ENCODE data around the gene HIPK1. TPM values are rescaled to one million over a fixed set of nuclear protein-coding genes. Genes with fewer than 3 reads are reported as not detected.
A peak's percentile ranks its signal among the peaks of the same experiment; 100 is the strongest.
"Not testable (repeated sequence)": the region's sequence is repeated elsewhere in the genome, so short reads cannot be mapped to it uniquely, and the experiment has no call there.

HIPK1 gene
- total RNA-seq, 1 experiment from 2014 or later: 48.2 TPM

GRCh38 chr1:113947388-113948107 is 18.4 kb downstream of the HIPK1 start:
- POLR2A ChIA-PET: interaction anchor here (0.7 kb wide), 1 partner anchor 179 kb away, joined by 3 read pairs; no protein-coding TSS in a partner anchor
- peaks cover 19% of the 10 kb centered on the region for H3K36me3 Mint-ChIP-seq (ENCODE audit: insufficient read depth, unreplicated experiment)
- Histone ChIP-seq H3K36me3 (ENCODE audit: control insufficient read depth, insufficient read depth, low read length) (no peaks in the 10 kb centered on the region), H3K27me3 (replicated peaks; ENCODE audit: control insufficient read depth, insufficient read depth, low read length) (no peaks in the 10 kb centered on the region), H3K4me3 (ENCODE audit: low read depth, low read length) (no peak overlapping the region), H3K9me3 (no peaks in the 10 kb centered on the region), H3K4me1 (peaks cover 30% of the 10 kb centered on the region)
- H3K4me1 Mint-ChIP-seq (ENCODE audit: low read depth, unreplicated experiment): peaks cover 17% of the 10 kb centered on the region
- TF ChIP-seq CTCF (IDR thresholded peaks at IDR 0.05; ENCODE audit: insufficient read depth in 1 of 2, low read depth in 1 of 2, low read length in 1 of 2, severe bottlenecking in 1 of 2, unreplicated experiment in 1 of 2): no peak
- no peaks in the 10 kb centered on the region for H3K27me3 Mint-ChIP-seq (ENCODE audit: insufficient read depth, unreplicated experiment)
- no peak overlapping the region for H3K4me3 Mint-ChIP-seq (ENCODE audit: unreplicated experiment)
- H3K9me3 Mint-ChIP-seq (ENCODE audit: unreplicated experiment): no peaks in the 10 kb centered on the region
- BruUV-seq (replicated peaks): no TSS peak
- no peak overlapping the region for H3K27ac Mint-ChIP-seq (ENCODE audit: unreplicated experiment)
- no peak for DNase-seq
- intact Hi-C loops (cut with micrococcal nuclease; ENCODE audit: unreplicated experiment): no loop called here
- CTCF ChIA-PET: no interaction called here

- H3K9me3 Mint-ChIP-seq (ENCODE audit: unreplicated experiment); DNase-seq; intact Hi-C loops (cut with micrococcal nuclease; ENCODE audit: unreplicated experiment); H3K9me3 ChIP-seq; H3K36me3 ChIP-seq (ENCODE audit: control insufficient read depth, insufficient read depth, low read length); H3K27me3 Mint-ChIP-seq (ENCODE audit: insufficient read depth, unreplicated experiment); H3K4me3 Mint-ChIP-seq (ENCODE audit: unreplicated experiment); BruUV-seq (replicated peaks); H3K4me3 ChIP-seq (ENCODE audit: low read depth, low read length); H3K27me3 ChIP-seq (replicated peaks; ENCODE audit: control insufficient read depth, insufficient read depth, low read length); H3K27ac Mint-ChIP-seq (ENCODE audit: unreplicated experiment): not testable (repeated sequence)
- Mint-ChIP-seq H3K4me1 (ENCODE audit: low read depth, unreplicated experiment) (peaks cover 17% of the 10 kb centered on the region), H3K36me3 (ENCODE audit: insufficient read depth, unreplicated experiment) (peaks cover 17% of the 10 kb centered on the region)
- peaks cover 30% of the 10 kb centered on the region for H3K4me1 ChIP-seq
- POLR2A ChIA-PET: interaction anchor here (0.6 to 0.7 kb wide), 3 partner anchors 21 to 178 kb away, joined by 3 to 8 read pairs (median 5); no protein-coding TSS in a partner anchor
- CTCF ChIA-PET: interaction anchor here (0.6 kb wide), 1 partner anchor 37 kb away, joined by 4 read pairs; no protein-coding TSS in a partner anchor
These were observed 19.0 kb downstream of the HIPK1 start for GRCh38 chr1:113948151-113948550.

- Histone ChIP-seq H3K36me3 (ENCODE audit: control insufficient read depth, insufficient read depth, low read length) (no peaks in the 10 kb centered on the region), H3K9me3 (no peaks in the 10 kb centered on the region), H3K4me1 (peaks cover 30% of the 10 kb centered on the region), H3K27me3 (replicated peaks; ENCODE audit: control insufficient read depth, insufficient read depth, low read length) (no peaks in the 10 kb centered on the region), H3K4me3 (ENCODE audit: low read depth, low read length) (no peak overlapping the region)
- no peaks in the 10 kb centered on the region for H3K27me3 Mint-ChIP-seq (ENCODE audit: insufficient read depth, unreplicated experiment)
- intact Hi-C loops (cut with micrococcal nuclease; ENCODE audit: unreplicated experiment): no loop called here
- H3K36me3 Mint-ChIP-seq (ENCODE audit: insufficient read depth, unreplicated experiment): peaks cover 14% of the 10 kb centered on the region
- ChIA-PET POLR2A (interaction anchor here (0.6 kb wide), 2 partner anchors 20 to 175 kb away, joined by 5 to 8 read pairs; no protein-coding TSS in a partner anchor), CTCF (interaction anchor here (0.6 kb wide), 1 partner anchor 37 kb away, joined by 4 read pairs; no protein-coding TSS in a partner anchor)
- H3K9me3 Mint-ChIP-seq (ENCODE audit: unreplicated experiment): no peaks in the 10 kb centered on the region
- DNase-seq: no peak
- peaks cover 17% of the 10 kb centered on the region for H3K4me1 Mint-ChIP-seq (ENCODE audit: low read depth, unreplicated experiment)
- H3K27ac Mint-ChIP-seq (ENCODE audit: unreplicated experiment): no peak overlapping the region
- TF ChIP-seq CTCF (IDR thresholded peaks at IDR 0.05; ENCODE audit: insufficient read depth in 1 of 2, low read depth in 1 of 2, low read length in 1 of 2, severe bottlenecking in 1 of 2, unreplicated experiment in 1 of 2): peak in 1 of 2 experiments; percentile 17
- no peak overlapping the region for H3K4me3 Mint-ChIP-seq (ENCODE audit: unreplicated experiment)
- BruUV-seq (replicated peaks): no TSS peak
These were observed 19.9 kb downstream of the HIPK1 start for GRCh38 chr1:113949007-113949406.

All from Caco-2 (cell line).